HG03097 (cell line): ENCODE data around the gene RNF144A.

Experiments
- ATAC-seq: cut with Tn5 transposase; IDR thresholded peaks from one replicate; pipeline ENCODE4 v1.9.1; 2021; ENCODE audit not compliant: unreplicated experiment, low FRiP score

The RNF144A gene

GRCh38 chr2:7018282-7018701 is 101.1 kb downstream of the RNF144A start:
- ATAC-seq, result no peak

- ATAC-seq, result no peak
Measured at GRCh38 chr2:7018767-7019166, 101.6 kb downstream of the RNF144A start.

- no peak for ATAC-seq
Measured at GRCh38 chr2:7019191-7019590, 102.0 kb downstream of the RNF144A start.

GRCh38 chr2:7020059-7020458 is 102.8 kb downstream of the RNF144A start:
- no peak for ATAC-seq

GRCh38 chr2:7020468-7020867 is 103.3 kb downstream of the RNF144A start:
- ATAC-seq, result no peak

GRCh38 chr2:7020939-7021470 is 103.8 kb downstream of the RNF144A start:
- ATAC-seq, result no peak

- ATAC-seq, result no peak
Measured at GRCh38 chr2:7022492-7023385, 105.5 kb downstream of the RNF144A start.

- no peak for ATAC-seq
Measured at GRCh38 chr2:7023542-7023941, 106.3 kb downstream of the RNF144A start.

GRCh38 chr2:7024261-7024660 is 107.0 kb downstream of the RNF144A start:
- no peak for ATAC-seq

GRCh38 chr2:7025082-7025481 is 107.9 kb downstream of the RNF144A start:
- ATAC-seq, result no peak

GRCh38 chr2:7026742-7027141 is 109.5 kb downstream of the RNF144A start:
- no peak for ATAC-seq

GRCh38 chr2:7027411-7027810 is 110.2 kb downstream of the RNF144A start:
- no peak for ATAC-seq

- ATAC-seq, result no peak
Measured at GRCh38 chr2:7027956-7028655, 110.9 kb downstream of the RNF144A start.

- no peak for ATAC-seq
Measured at GRCh38 chr2:7028846-7029245, 111.6 kb downstream of the RNF144A start.

GRCh38 chr2:7029291-7030059 is 112.3 kb downstream of the RNF144A start:
- no peak for ATAC-seq

- ATAC-seq, result no peak
Measured at GRCh38 chr2:7030810-7031209, 113.6 kb downstream of the RNF144A start.

GRCh38 chr2:7031547-7032245 is 114.5 kb downstream of the RNF144A start:
- no peak for ATAC-seq

GRCh38 chr2:7032371-7032770 is 115.2 kb downstream of the RNF144A start:
- no peak for ATAC-seq

GRCh38 chr2:7033136-7033960 is 116.1 kb downstream of the RNF144A start:
- ATAC-seq, result no peak
